CD14-positive monocyte (primary cell): ENCODE results near the gene TRRAP. TPM values are rescaled to one million over a fixed set of nuclear protein-coding genes. Genes with fewer than 3 reads are reported as not detected.

Experiments used
- DNase-seq, 3 donors: peaks; one replicate each; pipeline ENCODE4 v3.0.0-alpha.2; 2011 to 2022
- H2AFZ ChIP-seq: 2 replicates; pipeline ENCODE4 v1.6.0; 2012; ENCODE audit warnings: mild to moderate bottlenecking, low read depth, low read length, inconsistent platforms; ENCODE audit not compliant: insufficient read depth, poor library complexity, severe bottlenecking
- H3K27ac ChIP-seq, 2 donors: 1 replicate in 1 of 2; 2 replicates in 1 of 2; pipeline ENCODE4 v1.5.1; 2012 to 2013; ENCODE audit warnings: low read length in 2 of 2, control low read depth in 1 of 2, inconsistent platforms in 1 of 2, low read depth in 1 of 2, mild to moderate bottlenecking in 1 of 2
- H3K27me3 ChIP-seq, 2 donors: one replicate each; pipeline versions ENCODE4 v1.6.0 to v1.6.1; 2011 to 2013; ENCODE audit warnings: low read length in 2 of 2; ENCODE audit not compliant: control insufficient read depth in 2 of 2, insufficient read depth in 2 of 2
- H3K36me3 ChIP-seq, 2 donors: replicated peaks in 1 of 2; 1 replicate in 1 of 2; 2 replicates in 1 of 2; pipeline versions ENCODE4 v1.5.1 to v1.6.1; 2012 to 2013; ENCODE audit warnings: low read length in 2 of 2, control low read depth in 1 of 2, inconsistent platforms in 1 of 2, mild to moderate bottlenecking in 1 of 2; ENCODE audit not compliant: insufficient read depth in 2 of 2, control insufficient read depth in 1 of 2
- H3K4me1 ChIP-seq, 2 donors: 1 replicate in 1 of 2; 2 replicates in 1 of 2; pipeline versions ENCODE4 v1.5.1 to v1.6.1; 2012 to 2013; ENCODE audit warnings: low read length in 2 of 2, control low read depth in 1 of 2, inconsistent platforms in 1 of 2, mild to moderate bottlenecking in 1 of 2, moderate library complexity in 1 of 2; ENCODE audit not compliant: insufficient read depth in 2 of 2, control insufficient read depth in 1 of 2
- H3K4me2 ChIP-seq: replicated peaks from 2 replicates; pipeline ENCODE3; 2012; ENCODE audit warnings: low read length, moderate library complexity, mild to moderate bottlenecking; ENCODE audit not compliant: poor library complexity, severe bottlenecking; ENCODE audit errors: extremely low read depth
- H3K4me3 ChIP-seq, 3 experiments: fragments of 200-600 bp in 1 of 3; sonication (generic) in 1 of 3; replicated peaks in 1 of 3; 1 replicate in 2 of 3; 2 replicates in 1 of 3; pipeline ENCODE4 v1.5.1; 2011 to 2013; ENCODE audit warnings: low read length in 3 of 3, mild to moderate bottlenecking in 3 of 3, control low read depth in 2 of 3, low read depth in 2 of 3, inconsistent platforms in 1 of 3, moderate library complexity in 1 of 3
- H3K79me2 ChIP-seq: 2 replicates; pipeline ENCODE4 v1.6.0; 2012; ENCODE audit warnings: mild to moderate bottlenecking, control low read depth, inconsistent platforms, low read length, moderate library complexity; ENCODE audit not compliant: insufficient read depth
- H3K9ac ChIP-seq: 2 replicates; pipeline ENCODE4 v1.6.0; 2017; ENCODE audit warnings: low read length, mild to moderate bottlenecking; ENCODE audit not compliant: insufficient read depth, poor library complexity, severe bottlenecking
- H3K9me3 ChIP-seq, 2 donors: replicated peaks in 1 of 2; 1 replicate in 1 of 2; 2 replicates in 1 of 2; pipeline versions ENCODE4 v1.5.1 to v1.6.1; 2012 to 2013; ENCODE audit warnings: low read length in 2 of 2, control low read depth in 1 of 2; ENCODE audit not compliant: control insufficient read depth in 1 of 2, insufficient read depth in 1 of 2
- H4K20me1 ChIP-seq: 2 replicates; pipeline ENCODE4 v1.6.0; 2012; ENCODE audit warnings: mild to moderate bottlenecking, low read length, control low read depth, moderate library complexity; ENCODE audit not compliant: insufficient read depth
- H3K27ac Mint-ChIP-seq, 7 donors: one replicate each; pipeline ENCODE4 v1.8.0; 2020; ENCODE audit warnings: mild to moderate bottlenecking in 7 of 7, mixed read lengths in 7 of 7, moderate library complexity in 6 of 7, inconsistent platforms in 2 of 7
- H3K27me3 Mint-ChIP-seq, 3 donors: one replicate each; pipeline ENCODE4 v1.8.0; 2021 to 2022; ENCODE audit warnings: low read depth in 3 of 3, mild to moderate bottlenecking in 3 of 3, mixed read lengths in 3 of 3, moderate library complexity in 3 of 3, inconsistent platforms in 1 of 3
- H3K36me3 Mint-ChIP-seq, 2 donors: one replicate each; pipeline ENCODE4 v1.8.0; 2020; ENCODE audit warnings: mixed read lengths in 2 of 2, inconsistent platforms in 1 of 2, mild to moderate bottlenecking in 1 of 2
- H3K4me1 Mint-ChIP-seq: one replicate; pipeline ENCODE4 v1.8.0; 2020; ENCODE audit warnings: mild to moderate bottlenecking, mixed read lengths
- H3K4me3 Mint-ChIP-seq, 2 donors: one replicate each; pipeline ENCODE4 v1.8.0; 2020; ENCODE audit warnings: mild to moderate bottlenecking in 2 of 2, mixed read lengths in 2 of 2, moderate library complexity in 1 of 2
- H3K9me3 Mint-ChIP-seq, 7 donors: one replicate each; pipeline ENCODE4 v1.8.0; 2020 to 2022; ENCODE audit warnings: mixed read lengths in 7 of 7, mild to moderate bottlenecking in 6 of 7, moderate library complexity in 6 of 7, inconsistent platforms in 2 of 7
- CTCF ChIP-seq: fragments of 200-600 bp; IDR thresholded peaks from one replicate; pipeline ENCODE4 v1.8.0; 2022; ENCODE audit warnings: antibody characterized with exemption, mild to moderate bottlenecking
- WGBS: methylation state at CpG from one replicate; pipeline ENCODE4 v1.1.5; 2013; ENCODE audit warnings: missing lambda C conversion rate; ENCODE audit not compliant: insufficient coverage; 5-methylcytosine and 5-hydroxymethylcytosine counted together
- intact Hi-C, 2 donors: fragments of 100-400 bp; cut with micrococcal nuclease; formaldehyde crosslinking; loops; one replicate each; pipeline versions ENCODE4 v1.15.0 to v1.15.1; 2023
- polyA plus RNA-seq, 3 donors: library from polyadenylated mRNA; depleted of rRNA in 1 of 3; unstranded in 2 of 3; stranded (reverse) in 1 of 3; fragments of 300-500 nt in 2 of 3; fragments of >200 nt in 1 of 3; fragmentation: Illumina TruSeq in 2 of 3; gene quantifications; 1 replicate in 2 of 3; 2 replicates in 1 of 3; pipeline ENCODE4 v1.2.3, GENCODE V29; 2012 to 2021

The TRRAP gene
- polyA plus RNA-seq, 3 donors, result 0.67 to 12.2 (median 1.2) TPM

GRCh38 chr7:98862203-98862602 lies 16.1 kb upstream of the TRRAP start:
- no CpG with 5 or more reads among the region's 4 CpGs for WGBS
- no peak overlapping the region for H3K27ac Mint-ChIP-seq
- no peak for DNase-seq
- H3K4me1 ChIP-seq, result peaks cover 14 to 18% of the 10 kb centered on the region in 2 donors
- no peaks in the 10 kb centered on the region for H3K36me3 ChIP-seq
- H3K9me3 Mint-ChIP-seq, result peaks cover 0 to 5% (median 0%) of the 10 kb centered on the region in 7 donors
- no peak overlapping the region for H3K27ac ChIP-seq
- no peaks in the 10 kb centered on the region for H3K9me3 ChIP-seq
- peak; percentile 13 for TF ChIP-seq CTCF
- H3K9ac ChIP-seq, result no peak overlapping the region
- no peaks in the 10 kb centered on the region for H3K79me2 ChIP-seq
- H3K4me3 ChIP-seq, result no peak overlapping the region
- H3K4me1 Mint-ChIP-seq, result peaks cover 24% of the 10 kb centered on the region
- H2AFZ ChIP-seq, result no peak overlapping the region
- no peak overlapping the region for H3K4me2 ChIP-seq
- H4K20me1 ChIP-seq, result no peaks in the 10 kb centered on the region
- H3K27me3 Mint-ChIP-seq, result peaks cover 18 to 41% (median 32%) of the 10 kb centered on the region in 3 donors
- H3K36me3 Mint-ChIP-seq, result no peaks in the 10 kb centered on the region
- H3K4me3 Mint-ChIP-seq, result no peak overlapping the region
- peaks cover 0 to 7% of the 10 kb centered on the region in 2 donors for H3K27me3 ChIP-seq
- intact Hi-C loops, result no loop called here

- H3K4me1 Mint-ChIP-seq, result peaks cover 24% of the 10 kb centered on the region
- Histone ChIP-seq H3K9me3 (no peaks in the 10 kb centered on the region), H3K4me3 (no peak overlapping the region), H3K79me2 (no peaks in the 10 kb centered on the region), H3K4me2 (no peak overlapping the region), H3K27ac (no peak overlapping the region), H3K9ac (no peak overlapping the region), H3K36me3 (no peaks in the 10 kb centered on the region), H3K4me1 (peaks cover 14 to 18% of the 10 kb centered on the region in 2 donors), H3K27me3 (peaks cover 0 to 14% of the 10 kb centered on the region in 2 donors), H4K20me1 (no peaks in the 10 kb centered on the region), H2AFZ (no peak overlapping the region)
- H3K9me3 Mint-ChIP-seq, result peaks cover 0 to 5% (median 0%) of the 10 kb centered on the region in 7 donors
- 98% methylated on average over 23 of the region's 29 CpGs for WGBS
- no peak overlapping the region for H3K4me3 Mint-ChIP-seq
- H3K27ac Mint-ChIP-seq, result no peak overlapping the region
- H3K27me3 Mint-ChIP-seq, result peaks cover 23 to 45% (median 39%) of the 10 kb centered on the region in 3 donors
- H3K36me3 Mint-ChIP-seq, result no peaks in the 10 kb centered on the region
- intact Hi-C loops, result no loop called here
- DNase-seq, result no peak
- no peak for TF ChIP-seq CTCF
Observed at GRCh38 chr7:98862716-98863420, 15.5 kb upstream of the TRRAP start.
